GM13976 (cell line): ENCODE results near the gene MYCBP2.

Source experiments
- DNase-seq: peaks from one replicate; pipeline ENCODE4 v3.0.0; 2012; ENCODE audit warnings: low spot score
- in situ Hi-C: fragments of 300-500 bp; cut with MboI; formaldehyde crosslinking; loops from one replicate; pipeline ENCODE4 v1.12.0; 2022; ENCODE audit warnings: low sequenced_read_pairs, mixed read lengths, inconsistent platforms; ENCODE audit not compliant: unreplicated experiment
- TF ChIP-seq, protein P1 (sequence below): IDR thresholded peaks from 2 replicates; pipeline ENCODE4 v1.5.1; 2012; ENCODE audit warnings: borderline replicate concordance, mild to moderate bottlenecking; ENCODE audit not compliant: insufficient read depth; ENCODE audit errors: extremely low read depth, missing control alignments, control extremely low read depth

Gene MYCBP2

DNA sequence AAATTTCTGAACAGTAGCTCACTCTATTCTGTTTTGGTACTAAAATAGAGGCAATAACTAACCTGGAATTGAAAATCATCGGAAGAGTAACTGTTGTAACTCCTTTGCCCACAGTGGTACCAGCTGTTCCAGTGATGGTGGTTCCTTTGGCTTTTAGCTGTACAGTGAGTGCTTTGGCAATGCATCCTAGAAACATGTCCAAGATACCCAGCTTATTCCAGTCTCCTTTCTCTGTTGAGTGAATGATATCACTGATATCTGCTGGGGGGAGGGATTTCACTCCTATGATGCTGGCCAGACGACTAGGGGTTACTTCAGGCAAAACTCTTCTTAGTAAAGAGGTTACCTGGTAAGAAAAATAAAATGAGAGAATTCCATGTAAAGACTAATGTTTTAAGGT lies 259.4 kb downstream of the MYCBP2 start:
- TF ChIP-seq, protein P1, sequence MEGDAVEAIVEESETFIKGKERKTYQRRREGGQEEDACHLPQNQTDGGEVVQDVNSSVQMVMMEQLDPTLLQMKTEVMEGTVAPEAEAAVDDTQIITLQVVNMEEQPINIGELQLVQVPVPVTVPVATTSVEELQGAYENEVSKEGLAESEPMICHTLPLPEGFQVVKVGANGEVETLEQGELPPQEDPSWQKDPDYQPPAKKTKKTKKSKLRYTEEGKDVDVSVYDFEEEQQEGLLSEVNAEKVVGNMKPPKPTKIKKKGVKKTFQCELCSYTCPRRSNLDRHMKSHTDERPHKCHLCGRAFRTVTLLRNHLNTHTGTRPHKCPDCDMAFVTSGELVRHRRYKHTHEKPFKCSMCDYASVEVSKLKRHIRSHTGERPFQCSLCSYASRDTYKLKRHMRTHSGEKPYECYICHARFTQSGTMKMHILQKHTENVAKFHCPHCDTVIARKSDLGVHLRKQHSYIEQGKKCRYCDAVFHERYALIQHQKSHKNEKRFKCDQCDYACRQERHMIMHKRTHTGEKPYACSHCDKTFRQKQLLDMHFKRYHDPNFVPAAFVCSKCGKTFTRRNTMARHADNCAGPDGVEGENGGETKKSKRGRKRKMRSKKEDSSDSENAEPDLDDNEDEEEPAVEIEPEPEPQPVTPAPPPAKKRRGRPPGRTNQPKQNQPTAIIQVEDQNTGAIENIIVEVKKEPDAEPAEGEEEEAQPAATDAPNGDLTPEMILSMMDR, result no peak
- DNase-seq, result no peak
- in situ Hi-C loops, result no loop called here

DNA sequence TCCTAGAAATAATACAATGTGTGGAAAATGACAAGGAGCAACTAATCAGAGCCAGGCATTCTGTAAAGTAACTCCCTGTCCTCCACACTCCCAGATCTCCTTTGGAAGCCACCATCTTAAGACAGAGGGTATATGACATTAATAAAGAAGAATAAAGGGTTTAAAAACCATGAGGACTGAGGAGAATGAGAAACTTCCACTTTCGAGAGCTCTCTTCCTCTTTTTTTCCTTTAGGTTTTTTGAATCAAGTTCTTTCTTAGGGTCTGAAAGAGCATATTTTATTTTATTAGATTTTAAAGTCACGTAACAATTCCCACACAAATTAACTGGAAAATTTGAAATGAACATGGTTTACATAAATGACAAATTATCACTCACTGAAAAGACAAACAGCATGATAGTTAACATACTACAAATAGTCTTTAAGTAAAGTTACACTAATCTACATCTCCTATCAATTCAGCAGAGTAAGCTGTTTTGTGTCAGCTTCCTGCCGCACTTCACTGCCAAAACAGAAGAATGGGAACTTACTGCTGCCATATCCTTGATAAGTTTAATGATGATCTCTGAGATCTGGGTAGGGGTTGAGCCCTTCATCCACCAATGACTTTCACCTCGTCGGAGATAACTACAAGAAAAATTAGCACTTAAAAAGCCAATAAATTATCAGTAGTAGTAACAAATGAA lies 261.3 kb downstream of the MYCBP2 start:
- in situ Hi-C loops, result no loop called here
- DNase-seq, result no peak
- TF ChIP-seq, protein P1, result no peak

DNA sequence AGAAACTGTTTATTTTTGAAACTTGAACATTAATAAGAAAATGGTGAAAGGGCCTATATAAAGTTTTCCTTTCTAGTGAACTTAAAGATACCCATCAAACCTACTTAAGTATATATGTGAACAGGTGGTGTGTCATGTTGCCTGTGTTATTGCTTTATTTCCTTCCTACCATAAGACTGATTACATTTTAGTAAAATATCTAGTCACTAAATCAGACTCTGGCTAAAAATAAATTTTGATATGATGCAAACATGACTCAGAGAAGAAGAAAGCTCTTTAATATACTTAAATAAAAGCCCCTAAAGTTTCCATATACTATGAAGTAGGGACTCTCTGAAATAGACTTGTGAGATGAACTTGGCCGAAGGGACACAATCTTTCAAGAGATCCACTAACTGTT lies 264.8 kb downstream of the MYCBP2 start:
- in situ Hi-C loops, result no loop called here
- DNase-seq, result no peak
- TF ChIP-seq, protein P1, result no peak

DNA sequence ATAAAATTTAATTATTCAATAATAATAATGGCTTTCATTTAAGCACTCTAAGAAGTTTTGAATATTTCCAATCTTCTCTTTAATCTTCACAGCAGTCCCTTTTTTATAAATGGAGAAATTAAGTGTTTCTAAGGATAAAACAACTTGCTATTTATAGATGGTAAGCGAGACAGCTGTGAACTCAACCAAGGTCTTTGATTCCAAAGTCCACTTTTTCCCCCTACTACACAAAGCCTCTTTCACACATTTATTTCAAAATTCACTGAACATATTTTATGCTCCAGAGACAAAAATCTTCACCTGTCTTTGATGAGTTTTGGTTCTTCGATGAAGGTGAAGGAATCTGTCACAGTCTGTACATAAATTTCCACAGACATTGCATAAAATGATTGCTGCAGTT lies 265.5 kb downstream of the MYCBP2 start:
- TF ChIP-seq, protein P1, result no peak
- no peak for DNase-seq
- in situ Hi-C loops, result no loop called here

DNA sequence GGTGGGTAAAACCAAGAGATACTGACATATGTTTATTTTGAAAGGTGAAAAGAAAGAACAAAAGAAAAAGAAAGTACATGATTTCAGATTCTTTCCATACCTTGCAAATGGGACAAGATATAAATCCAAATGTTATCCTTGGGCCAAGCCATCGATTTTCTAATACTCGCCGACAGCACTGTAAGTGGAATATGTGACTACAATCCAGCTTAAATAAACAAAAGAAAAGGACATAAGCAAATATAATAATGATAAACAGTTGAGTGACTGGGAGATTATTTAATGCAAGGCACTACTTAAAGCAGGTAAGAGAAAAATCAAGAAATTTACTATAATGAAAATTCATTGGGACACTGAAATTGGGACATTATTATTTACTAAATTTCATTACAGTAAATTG lies 270.0 kb downstream of the MYCBP2 start:
- TF ChIP-seq, protein P1, result no peak

DNA sequence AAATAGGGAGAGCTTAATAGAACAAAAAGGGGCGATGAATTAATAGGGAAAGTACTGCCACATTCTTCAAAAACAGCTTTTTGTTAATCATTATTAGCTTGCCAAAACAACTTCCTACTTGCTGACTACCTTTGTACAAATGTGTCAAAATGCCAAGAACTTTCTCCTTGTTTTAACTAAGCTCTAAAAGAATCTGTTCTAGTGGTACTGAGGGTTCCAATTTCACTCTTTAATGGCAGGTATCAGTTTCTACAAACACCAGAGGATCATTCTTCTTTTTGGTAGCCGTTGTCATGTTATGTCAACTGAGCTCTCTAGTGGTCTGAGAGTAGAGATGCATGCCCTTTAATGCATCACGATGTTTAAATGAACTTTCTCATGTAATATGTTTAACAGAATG lies 270.5 kb downstream of the MYCBP2 start:
- no peak for DNase-seq
- in situ Hi-C loops, result no loop called here
- TF ChIP-seq, protein P1, result no peak

More for the DNA sequence above, 270.0 kb downstream of the MYCBP2 start:
- no peak for DNase-seq
- in situ Hi-C loops, result no loop called here
